Heart right ventricle (tissue), 16 donors: ENCODE results near the gene PLA2G15. TPM values are rescaled to one million over a fixed set of nuclear protein-coding genes. Genes with fewer than 3 reads are reported as not detected.

Source experiments
- ATAC-seq, 8 donors: fragments of 200-7000 bp; cut with Tn5 transposase; one replicate each; pipeline ENCODE4 v1.9.1; 2020; ENCODE audit warnings: mild to moderate bottlenecking in 8 of 8, moderate library complexity in 8 of 8, moderate number of reproducible peaks in 1 of 8
- DNase-seq, 2 donors: peaks; one replicate each; pipeline ENCODE4 v3.0.0-alpha.2; 2020
- H3K27ac ChIP-seq, 10 donors: fragments of 200-600 bp; sonication (generic) in 2 of 10; one replicate each; pipeline versions ENCODE4 v1.5.0 to v1.8.0; 2020 to 2022; ENCODE audit warnings: mild to moderate bottlenecking in 3 of 10
- H3K27me3 ChIP-seq, 7 donors: fragments of 200-600 bp; one replicate each; pipeline ENCODE4 v1.8.0; 2021 to 2022; ENCODE audit warnings: mild to moderate bottlenecking in 2 of 7
- H3K36me3 ChIP-seq, 9 donors: fragments of 200-600 bp; sonication (generic) in 1 of 9; one replicate each; pipeline versions ENCODE4 v1.5.0 to v1.8.0; 2020 to 2022; ENCODE audit warnings: mild to moderate bottlenecking in 2 of 9
- H3K4me1 ChIP-seq, 9 donors: fragments of 200-600 bp; sonication (generic) in 1 of 9; one replicate each; pipeline versions ENCODE4 v1.5.0 to v1.8.0; 2020 to 2022; ENCODE audit warnings: mild to moderate bottlenecking in 4 of 9
- H3K4me3 ChIP-seq, 10 donors: fragments of 200-600 bp; sonication (generic) in 2 of 10; one replicate each; pipeline versions ENCODE4 v1.5.0 to v1.8.0; 2020 to 2022; ENCODE audit warnings: mild to moderate bottlenecking in 7 of 10, moderate library complexity in 2 of 10
- H3K9me3 ChIP-seq, 11 donors: fragments of 200-600 bp in 10 of 11; sonication (generic) in 2 of 11; one replicate each; pipeline versions ENCODE4 v1.5.0 to v1.8.0; 2013 to 2022; ENCODE audit warnings: mild to moderate bottlenecking in 2 of 11, control low read depth in 1 of 11, moderate library complexity in 1 of 11
- WGBS, 2 donors: extraction: QIAGEN DNeasy Blood & Tissue Kit; methylation state at CpG; one replicate each; pipeline ENCODE4 v1.1.7; 2013; ENCODE audit warnings: inconsistent platforms in 1 of 2; 5-methylcytosine and 5-hydroxymethylcytosine counted together
- intact Hi-C, 10 donors: fragments of 100-400 bp; cut with DNase I; formaldehyde crosslinking; loops; one replicate each; pipeline versions ENCODE4 v1.11.1 to v1.14.2; 2022
- polyA plus RNA-seq, 2 donors: library from polyadenylated mRNA; stranded (reverse); fragments of 200-250 nt; gene quantifications; one replicate each; pipeline ENCODE4 v1.2.3, GENCODE V29; 2013
- total RNA-seq, 10 donors: library from RNA; stranded (reverse); fragmentation: NEBNext Ultra II Directional in 3 of 10; extraction: Animal tissue kit (Norgen Biotek cat#: 25700) in 3 of 10; gene quantifications; one replicate each; pipeline versions ENCODE4 v1.2.1 to v1.2.4, GENCODE V29; 2021 to 2023
- TF ChIP-seq, protein P1 (sequence below), 9 donors: fragments of 200-600 bp; sonication (generic) in 2 of 9; IDR thresholded peaks; one replicate each; pipeline versions ENCODE4 v1.5.0 to v1.8.0; 2021 to 2022; ENCODE audit warnings: antibody characterized with exemption in 9 of 9, mild to moderate bottlenecking in 5 of 9, moderate library complexity in 1 of 9
- donor health status: Arrhythmogenic right ventricular cardiomyopathy.
- donor health status: ischemic (EF 13 %, LVEDD 7.1; RV severe dilation, severe dysfunction).
- donor health status: healthy with polysubstance abuse.
- donor health status: DM: no; HTN: yes; CAD: no.
- donor health status: DM: no; HTN: no; CAD: no.
- donor health status: ischemic (EF 25% LVEDD 6.9; RV normal size, moderate dysfunction).
- donor health status: ischemic (EF 25% LVEDD 5.7; RV mildly dilated, moderate dysfunction).
- donor health status: healthy.
- donor health status: DM: yes; HTN: yes; CAD: no.
- donor health status: Ischemic cardiomyopathy.
- donor health status: ischemic (EF 35%, LVEDD 5.7; RV mildly dilated, moderate dysfunction).
- donor health status: nonischemic (EF 11% LVEDD 7.7; RV severe dilation, severe dysfunction).
- donor health status: DM: yes; HTN: yes; CAD: no.
- donor health status: PGD.
- donor health status: ischemic (EF 29% LVEDD 5.4; RV normal size, mild dysfunction).
- donor health status: nonischemic (EF 23%, LVEDD 6.1; RV moderate dilation, normal function).

The PLA2G15 gene
- total and polyA plus RNA-seq, 12 donors, result 31.0 to 62.1 (median 38.8) TPM

DNA sequence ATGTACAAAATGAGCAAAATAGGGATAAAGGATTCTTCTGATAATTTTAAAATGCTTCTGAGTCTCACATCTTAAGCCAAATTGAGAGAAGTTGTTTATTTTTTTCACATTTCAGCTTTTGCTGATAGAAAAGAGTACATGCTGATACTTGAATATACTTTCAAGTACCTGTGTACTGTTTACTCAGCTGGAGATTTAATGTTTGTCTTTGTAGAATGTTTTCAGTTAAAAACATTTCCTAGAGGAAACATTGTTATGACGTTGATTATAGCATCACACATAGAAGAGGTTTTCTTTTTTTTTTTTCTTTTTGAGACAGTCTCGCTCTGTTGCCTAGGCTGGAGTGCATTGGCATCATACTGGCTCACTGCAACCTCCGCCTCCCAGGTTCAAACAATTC is 28.9 kb upstream of the PLA2G15 start:
- TF ChIP-seq, protein P1, sequence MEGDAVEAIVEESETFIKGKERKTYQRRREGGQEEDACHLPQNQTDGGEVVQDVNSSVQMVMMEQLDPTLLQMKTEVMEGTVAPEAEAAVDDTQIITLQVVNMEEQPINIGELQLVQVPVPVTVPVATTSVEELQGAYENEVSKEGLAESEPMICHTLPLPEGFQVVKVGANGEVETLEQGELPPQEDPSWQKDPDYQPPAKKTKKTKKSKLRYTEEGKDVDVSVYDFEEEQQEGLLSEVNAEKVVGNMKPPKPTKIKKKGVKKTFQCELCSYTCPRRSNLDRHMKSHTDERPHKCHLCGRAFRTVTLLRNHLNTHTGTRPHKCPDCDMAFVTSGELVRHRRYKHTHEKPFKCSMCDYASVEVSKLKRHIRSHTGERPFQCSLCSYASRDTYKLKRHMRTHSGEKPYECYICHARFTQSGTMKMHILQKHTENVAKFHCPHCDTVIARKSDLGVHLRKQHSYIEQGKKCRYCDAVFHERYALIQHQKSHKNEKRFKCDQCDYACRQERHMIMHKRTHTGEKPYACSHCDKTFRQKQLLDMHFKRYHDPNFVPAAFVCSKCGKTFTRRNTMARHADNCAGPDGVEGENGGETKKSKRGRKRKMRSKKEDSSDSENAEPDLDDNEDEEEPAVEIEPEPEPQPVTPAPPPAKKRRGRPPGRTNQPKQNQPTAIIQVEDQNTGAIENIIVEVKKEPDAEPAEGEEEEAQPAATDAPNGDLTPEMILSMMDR (IDR thresholded peaks at IDR 0.05), result no peak
- H3K9me3 ChIP-seq, result no peaks in the 10 kb centered on the region
- no peaks in the 10 kb centered on the region for H3K27me3 ChIP-seq
- WGBS, 2 donors, result 93 to 95% methylated on average over 3 of the region's 3 CpGs
- no peak for DNase-seq
- ATAC-seq, result no peak
- H3K27ac ChIP-seq, result no peak overlapping the region
- H3K4me1 ChIP-seq, result peaks cover 0 to 16% (median 0%) of the 10 kb centered on the region in 9 donors
- H3K36me3 ChIP-seq, result peaks cover 0 to 35% (median 0%) of the 10 kb centered on the region in 9 donors
- intact Hi-C loops, result no loop called here
- H3K4me3 ChIP-seq, result no peak overlapping the region

DNA sequence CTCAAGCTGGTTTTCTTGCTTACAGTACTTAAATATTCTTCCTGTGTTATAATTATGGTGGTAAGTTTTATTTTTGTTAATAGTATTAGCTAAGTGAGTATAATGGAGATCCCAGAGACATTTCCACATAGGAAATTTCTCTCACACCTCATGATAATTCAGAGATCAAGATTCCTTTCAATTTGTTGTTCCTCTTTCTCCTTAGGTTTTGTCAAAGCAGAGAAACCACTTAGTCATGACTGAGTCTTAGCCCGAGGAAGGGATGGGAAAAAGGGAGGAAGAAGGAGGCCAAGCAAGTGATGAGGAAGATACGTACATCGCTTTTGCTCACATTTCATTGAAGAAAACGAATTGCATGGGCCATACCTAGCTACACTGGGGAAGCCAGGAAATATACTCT is 27.7 kb upstream of the PLA2G15 start:
- 87 to 92% methylated on average over 4 of the region's 4 CpGs for WGBS, 2 donors
- Histone ChIP-seq H3K4me1 (peaks cover 0 to 16% (median 0%) of the 10 kb centered on the region in 9 donors), H3K27ac (no peak overlapping the region), H3K4me3 (no peak overlapping the region), H3K27me3 (no peaks in the 10 kb centered on the region), H3K9me3 (no peaks in the 10 kb centered on the region), H3K36me3 (peaks cover 0 to 46% (median 0%) of the 10 kb centered on the region in 9 donors)
- TF ChIP-seq, protein P1 (IDR thresholded peaks at IDR 0.05), result no peak
- ATAC-seq, result no peak
- no peak for DNase-seq
- intact Hi-C loops, result no loop called here

DNA sequence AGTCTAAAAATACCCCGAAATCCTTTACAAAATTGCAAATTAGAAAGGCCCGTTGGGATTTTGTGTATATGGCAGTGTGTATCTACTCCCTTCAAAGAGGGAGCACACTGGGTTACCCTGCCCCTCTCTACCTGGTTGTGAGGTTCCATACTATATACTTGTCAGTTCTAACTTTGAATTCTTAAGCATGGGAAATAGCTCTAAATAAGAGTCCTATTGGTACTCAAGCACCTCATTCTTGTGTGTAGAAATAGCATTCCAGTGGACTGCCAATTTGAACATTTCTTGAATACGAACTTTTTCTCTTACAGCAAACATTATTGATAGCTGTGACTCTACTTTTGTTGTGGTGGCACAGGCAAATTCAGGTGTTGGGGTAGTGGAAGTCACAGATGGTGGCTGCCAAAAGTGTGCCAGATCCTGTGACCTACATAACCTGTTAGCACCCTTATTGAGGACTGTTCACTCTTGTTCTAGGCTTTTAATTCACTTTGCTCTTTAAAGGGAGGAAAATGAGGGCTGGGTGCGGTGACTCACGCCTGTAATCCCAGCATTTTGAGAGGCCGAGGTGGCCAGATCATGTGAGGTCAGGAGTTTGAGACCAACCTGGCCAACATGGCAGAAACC is 25.3 kb upstream of the PLA2G15 start:
- no peak for ATAC-seq
- WGBS, 2 donors, result 92 to 94% methylated on average over 6 of the region's 6 CpGs
- intact Hi-C loops, result loop anchor here in 2 of 10 donors (10.0 kb wide), 2 partner anchors 125 to 405 kb away; no protein-coding TSS in a partner anchor
- Histone ChIP-seq H3K27ac (no peak overlapping the region), H3K36me3 (peaks cover 0 to 54% (median 0%) of the 10 kb centered on the region in 9 donors), H3K27me3 (no peaks in the 10 kb centered on the region), H3K9me3 (no peaks in the 10 kb centered on the region), H3K4me1 (peaks cover 0 to 5% (median 0%) of the 10 kb centered on the region in 9 donors), H3K4me3 (no peak overlapping the region)
- DNase-seq, result no peak
- TF ChIP-seq, protein P1 (IDR thresholded peaks at IDR 0.05), result no peak

DNA sequence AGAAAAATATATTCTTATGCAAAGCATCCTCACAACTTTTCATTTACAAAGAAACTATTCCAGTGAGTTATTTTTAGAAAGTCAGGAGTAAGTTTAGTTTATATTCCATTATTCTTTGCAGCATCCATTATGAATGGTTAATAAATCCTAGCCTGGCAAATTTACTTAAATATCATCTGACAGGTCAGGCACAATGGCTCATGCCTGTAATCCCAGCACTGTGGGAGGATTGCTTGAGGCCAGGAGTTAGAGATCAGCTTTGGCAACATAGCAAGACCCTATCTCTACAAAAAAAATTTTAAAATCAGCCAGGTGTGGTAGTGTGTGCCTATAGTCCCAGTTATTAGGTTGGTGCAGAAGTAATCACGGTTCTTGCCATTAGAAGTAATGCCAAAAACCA is 22.1 kb upstream of the PLA2G15 start:
- DNase-seq (no peak), ATAC-seq (no peak)
- WGBS, 2 donors, result 92 to 97% methylated on average over 1 of the region's 1 CpG
- intact Hi-C loops, result loop anchor here in 2 of 10 donors (10.0 kb wide), 2 partner anchors 128 to 408 kb away; no protein-coding TSS in a partner anchor
- peaks cover 0 to 70% (median 0%) of the 10 kb centered on the region in 9 donors for H3K36me3 ChIP-seq
- H3K4me3 ChIP-seq, result no peak overlapping the region
- H3K9me3 ChIP-seq, result no peaks in the 10 kb centered on the region
- TF ChIP-seq, protein P1 (IDR thresholded peaks at IDR 0.05), result no peak
- no peaks in the 10 kb centered on the region for H3K27me3 ChIP-seq
- no peak overlapping the region for H3K27ac ChIP-seq
- peaks cover 0 to 14% (median 13%) of the 10 kb centered on the region in 9 donors for H3K4me1 ChIP-seq
